ENCODE results near the gene CDC14A.
A peak's percentile ranks its signal among the peaks of the same experiment; 100 is the strongest.

CDC14A gene

GRCh38 chr1:100455478-100456072 is 103.3 kb downstream of the CDC14A start:
- no peak for DNase-seq

- no peak for DNase-seq
Measured at GRCh38 chr1:100456880-100457279, 104.6 kb downstream of the CDC14A start.

- DNase-seq, result no peak
Measured at GRCh38 chr1:100457683-100458082, 105.4 kb downstream of the CDC14A start.

GRCh38 chr1:100458661-100459357 is 106.5 kb downstream of the CDC14A start:
- no peak for DNase-seq

- DNase-seq, result peak; percentile 83
Measured at GRCh38 chr1:100459358-100460114, 107.2 kb downstream of the CDC14A start.

GRCh38 chr1:100461222-100461621 is 108.9 kb downstream of the CDC14A start:
- peak; percentile 77 for DNase-seq

GRCh38 chr1:100462326-100463025 is 110.2 kb downstream of the CDC14A start:
- no peak for DNase-seq

- DNase-seq, result peak; percentile 65
Measured at GRCh38 chr1:100463791-100464424, 111.6 kb downstream of the CDC14A start.

GRCh38 chr1:100469578-100469977 is 117.3 kb downstream of the CDC14A start:
- DNase-seq, result no peak

- no peak for DNase-seq
Measured at GRCh38 chr1:100474834-100475233, 122.5 kb downstream of the CDC14A start.

GRCh38 chr1:100476735-100477290 is 124.5 kb downstream of the CDC14A start:
- DNase-seq, result no peak

GRCh38 chr1:100478816-100479215 is 126.5 kb downstream of the CDC14A start:
- DNase-seq, result no peak

GRCh38 chr1:100479620-100480338 is 127.5 kb downstream of the CDC14A start:
- DNase-seq, result no peak

- no peak for DNase-seq
Measured at GRCh38 chr1:100481303-100481702, 129.0 kb downstream of the CDC14A start.

- DNase-seq, result no peak
Measured at GRCh38 chr1:100482167-100482566, 129.9 kb downstream of the CDC14A start.

- DNase-seq, result no peak
Measured at GRCh38 chr1:100482748-100483147, 130.4 kb downstream of the CDC14A start.

GRCh38 chr1:100483230-100483629 is 130.9 kb downstream of the CDC14A start:
- no peak for DNase-seq

GRCh38 chr1:100485855-100486258 is 133.6 kb downstream of the CDC14A start:
- no peak for DNase-seq

GRCh38 chr1:100494393-100495084 is 142.2 kb downstream of the CDC14A start:
- DNase-seq, result no peak

GRCh38 chr1:100496896-100497295 is 144.6 kb downstream of the CDC14A start:
- no peak for DNase-seq

GRCh38 chr1:100497796-100498195 is 145.5 kb downstream of the CDC14A start:
- DNase-seq, result no peak
